Ammon's horn (tissue), 1 donor: ENCODE data around the gene AQP9.
"Not testable (repeated sequence)": the region's sequence is repeated elsewhere in the genome, so short reads cannot be mapped to it uniquely, and the experiment has no call there.

Source experiments
- DNase-seq: peaks from one replicate; pipeline ENCODE4 v3.0.0-alpha.2; 2016; ENCODE audit warnings: low spot score

AQP9 gene, protein sequence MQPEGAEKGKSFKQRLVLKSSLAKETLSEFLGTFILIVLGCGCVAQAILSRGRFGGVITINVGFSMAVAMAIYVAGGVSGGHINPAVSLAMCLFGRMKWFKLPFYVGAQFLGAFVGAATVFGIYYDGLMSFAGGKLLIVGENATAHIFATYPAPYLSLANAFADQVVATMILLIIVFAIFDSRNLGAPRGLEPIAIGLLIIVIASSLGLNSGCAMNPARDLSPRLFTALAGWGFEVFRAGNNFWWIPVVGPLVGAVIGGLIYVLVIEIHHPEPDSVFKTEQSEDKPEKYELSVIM

GRCh38 chr15:58138106-58138505, at the start of gene AQP9:
TSS of gene AQP9 (plus strand) at chr15:58138381. CDS start at chr15:58138566, 185 bp downstream.
- no peak for DNase-seq

DNA sequence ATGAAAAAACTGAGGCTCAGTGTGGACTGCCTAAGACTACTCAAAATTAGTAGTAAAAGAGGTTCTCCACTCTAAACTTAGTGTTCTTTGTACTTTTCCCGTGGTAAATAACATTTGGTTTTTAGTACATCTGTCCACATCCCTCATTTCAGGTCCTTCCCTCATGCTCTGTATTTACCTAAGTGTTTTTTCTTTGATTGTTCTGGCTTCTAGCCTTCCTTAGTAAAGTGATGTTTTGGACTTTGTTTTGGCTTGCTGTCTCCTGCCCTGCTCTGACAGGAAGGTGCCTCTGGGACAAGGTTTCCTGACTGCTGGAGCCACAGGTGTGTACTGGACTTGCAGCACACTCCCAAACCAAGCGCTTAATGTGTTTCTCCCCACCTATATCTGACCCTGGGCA, 42.8 kb upstream of the AQP9 start:
- no peak for DNase-seq

GRCh38 chr15:58096529-58097084, 41.6 kb upstream of the AQP9 start:
- no peak for DNase-seq

DNA sequence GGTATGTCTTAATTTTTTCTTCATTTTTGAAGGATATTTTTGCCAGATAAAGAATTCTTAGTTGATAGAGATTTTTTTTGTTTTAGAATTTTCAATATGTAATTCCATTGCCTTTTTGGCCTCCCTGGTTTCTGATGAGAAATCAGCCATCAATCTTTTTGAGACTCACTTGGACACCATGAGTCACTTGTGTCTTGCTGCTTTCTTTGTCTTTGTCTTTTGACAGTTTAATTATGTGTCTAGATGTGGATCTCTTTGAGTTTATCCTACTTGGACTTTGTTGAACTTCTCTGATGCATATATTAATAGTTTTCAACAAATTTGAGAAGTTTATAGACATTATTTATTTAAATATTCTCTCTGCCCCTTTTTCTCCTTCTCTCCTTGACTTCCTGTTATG, 34.7 kb upstream of the AQP9 start:
- no peak for DNase-seq

- DNase-seq, result no peak
Measured at GRCh38 chr15:58108117-58108516, 30.1 kb upstream of the AQP9 start.

DNA sequence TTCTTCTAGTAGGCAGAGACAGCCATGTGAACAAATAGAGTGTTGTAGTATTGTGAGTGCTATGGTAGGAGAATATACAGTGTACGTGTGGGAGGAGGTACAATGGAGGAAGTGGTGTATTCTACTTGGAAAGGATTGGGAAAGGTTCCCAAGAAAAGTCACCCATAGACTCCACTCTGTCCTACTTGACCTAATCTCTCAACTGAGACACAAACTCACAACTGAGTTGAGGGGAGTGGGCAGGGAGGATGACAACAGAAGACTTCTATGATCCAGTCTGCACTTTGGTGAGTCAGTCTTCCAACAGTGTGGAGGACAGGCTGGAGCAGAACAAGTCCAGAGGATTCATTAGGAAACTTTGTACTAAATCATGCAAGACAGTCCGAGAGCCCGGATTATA, 28.8 kb upstream of the AQP9 start:
- no peak for DNase-seq

DNA sequence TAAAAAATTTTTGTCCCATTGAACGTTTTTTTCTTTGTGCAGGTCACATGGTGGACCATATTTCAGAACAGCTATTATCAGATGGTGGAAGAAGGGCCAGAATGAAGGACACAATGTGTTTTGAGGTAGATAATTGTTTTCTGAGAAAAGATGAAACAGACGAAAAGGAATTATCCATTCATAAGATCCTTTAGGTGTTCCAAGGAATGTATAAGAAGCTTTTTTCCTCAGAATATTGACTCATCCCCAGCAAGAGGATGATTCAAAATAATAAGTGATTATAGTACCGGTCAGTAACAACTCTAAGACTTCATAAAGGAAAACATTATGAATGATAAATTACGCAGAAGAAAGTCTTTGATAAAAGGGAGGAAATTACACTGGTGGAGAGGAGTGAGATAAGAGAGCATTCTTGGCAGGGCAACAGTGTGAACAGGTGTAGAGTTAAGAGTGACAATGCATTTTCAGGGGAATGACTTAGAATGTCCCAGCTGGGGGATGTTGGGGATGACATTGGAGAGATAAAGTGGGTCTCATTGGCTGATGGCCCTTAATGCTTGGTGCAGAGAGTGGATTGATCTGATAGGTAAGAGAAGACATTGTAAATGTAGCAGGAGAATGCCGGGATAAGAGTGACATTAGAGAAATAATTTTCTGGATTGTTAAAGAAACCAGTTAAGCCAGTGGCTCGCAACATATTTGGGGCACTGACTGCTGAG, 27.0 kb upstream of the AQP9 start:
- DNase-seq, result no peak

- no peak for DNase-seq
Measured at GRCh38 chr15:58111718-58112104, 26.5 kb upstream of the AQP9 start.

DNA sequence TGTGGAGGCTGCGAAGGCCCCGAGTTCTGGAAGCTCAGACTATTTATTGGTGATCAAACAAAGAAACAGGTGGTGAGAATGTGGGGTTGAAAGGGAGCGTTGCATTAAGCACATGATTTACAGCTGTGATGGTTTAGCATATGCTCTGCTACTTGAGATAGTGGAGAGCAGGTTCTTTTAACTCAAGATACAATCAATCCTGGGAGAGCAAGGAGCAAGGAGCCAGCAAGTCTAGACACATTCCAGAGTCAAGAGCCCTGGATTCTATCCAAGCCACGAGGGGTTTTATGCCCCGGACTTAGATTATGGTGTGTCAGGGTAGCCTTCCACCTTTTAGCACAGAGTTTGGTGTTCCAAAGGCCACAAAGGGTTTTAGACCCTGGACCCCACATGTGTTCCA, 24.8 kb upstream of the AQP9 start:
- not testable (repeated sequence) for DNase-seq

DNA sequence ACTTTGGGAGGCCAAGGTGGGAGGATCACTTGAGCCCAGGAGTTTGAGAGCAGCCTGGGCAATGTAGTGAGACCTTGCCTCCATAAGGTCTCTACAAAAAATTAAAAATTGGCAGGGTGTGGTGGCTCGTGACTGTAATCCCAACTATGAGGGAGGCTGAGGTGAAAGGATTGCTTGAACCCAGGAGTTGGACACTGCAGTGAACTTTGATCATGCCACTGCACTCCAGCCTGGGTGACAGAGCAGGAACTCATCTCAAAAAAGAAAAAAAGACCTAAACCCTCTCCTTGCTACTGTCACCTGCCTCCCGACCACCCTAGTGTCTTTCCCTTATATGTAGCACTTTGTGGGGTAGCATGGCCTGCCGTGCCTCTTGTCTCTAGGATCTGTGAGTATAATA, 23.8 kb upstream of the AQP9 start:
- no peak for DNase-seq

DNA sequence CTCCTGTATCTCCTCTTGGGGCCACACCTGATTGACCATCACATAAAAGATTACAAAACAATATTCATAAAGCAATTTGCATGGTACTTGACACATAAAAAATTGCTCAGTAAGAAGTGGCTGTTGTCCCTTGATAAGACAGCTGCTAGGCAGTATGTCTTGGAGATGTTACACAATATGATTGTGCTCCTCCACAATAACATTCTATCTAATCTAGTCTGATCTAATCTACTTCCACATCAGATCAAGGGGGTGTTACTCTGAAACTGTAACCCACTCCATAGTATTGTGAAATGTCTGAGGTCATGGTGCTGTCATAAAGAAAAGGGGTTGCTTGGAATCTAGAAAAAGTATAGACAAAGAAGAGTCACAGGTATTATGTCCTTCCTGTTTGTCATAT, 23.4 kb upstream of the AQP9 start:
- no peak for DNase-seq

- no peak for DNase-seq
Measured at GRCh38 chr15:58115692-58116091, 22.5 kb upstream of the AQP9 start.

DNA sequence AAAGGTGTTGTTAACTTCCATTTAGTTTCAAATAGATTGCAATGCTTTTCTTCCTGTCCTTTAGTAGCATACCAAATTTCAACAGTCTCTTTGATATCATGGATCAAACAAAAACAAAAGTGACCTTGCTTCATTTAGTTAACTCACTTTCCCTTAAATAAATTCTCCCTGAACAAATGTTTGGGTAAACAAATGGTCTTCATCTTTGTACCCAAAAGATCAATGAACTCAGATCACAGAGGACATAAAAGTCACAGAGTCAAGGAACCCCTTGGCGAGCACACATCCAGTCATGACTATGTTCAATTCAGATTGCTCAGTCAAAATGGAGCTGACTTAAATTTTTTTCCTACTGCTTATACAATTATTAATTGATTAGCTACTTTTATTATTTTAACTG, 20.6 kb upstream of the AQP9 start:
- no peak for DNase-seq

GRCh38 chr15:58118272-58118671, 19.9 kb upstream of the AQP9 start:
- DNase-seq, result no peak

DNA sequence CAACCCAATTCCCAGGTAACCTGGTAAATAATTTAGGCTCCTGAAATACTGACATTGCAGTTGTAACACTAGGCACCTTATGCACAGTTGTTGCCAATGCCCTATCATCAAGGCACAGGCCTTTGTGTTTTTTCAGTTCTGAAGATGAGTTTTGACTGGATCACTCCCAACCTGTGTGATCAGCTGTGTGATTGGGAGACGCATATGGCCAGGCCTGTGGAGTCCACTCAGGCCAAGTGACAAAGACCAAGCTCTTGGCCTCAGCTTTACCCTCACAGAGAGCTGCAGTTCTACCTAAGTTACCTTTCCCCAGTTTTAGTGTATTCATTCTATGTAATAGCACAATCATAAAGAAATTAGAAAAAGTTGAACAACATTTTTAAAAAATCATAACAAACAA, 19.2 kb upstream of the AQP9 start:
- no peak for DNase-seq

DNA sequence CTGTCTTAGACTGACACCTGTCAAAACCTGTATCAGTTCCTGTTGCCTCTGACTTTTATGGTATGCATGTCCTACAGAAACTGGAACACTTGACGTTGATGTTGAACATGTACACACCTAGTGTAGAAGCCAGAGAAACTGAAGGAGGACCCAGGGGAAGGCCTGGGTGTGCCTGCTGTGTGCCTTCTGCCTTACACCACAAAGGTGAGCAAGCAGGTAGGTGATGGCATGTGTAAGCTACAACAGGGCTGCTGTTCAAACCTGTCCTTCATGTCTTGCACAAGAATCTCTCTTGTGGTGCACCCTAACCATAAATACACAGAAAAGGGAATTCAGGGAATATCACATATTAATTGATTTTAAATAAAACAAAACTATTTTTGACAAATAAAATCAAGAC, 13.6 kb upstream of the AQP9 start:
- no peak for DNase-seq

- DNase-seq, result no peak
Measured at GRCh38 chr15:58125333-58125732, 12.8 kb upstream of the AQP9 start.

DNA sequence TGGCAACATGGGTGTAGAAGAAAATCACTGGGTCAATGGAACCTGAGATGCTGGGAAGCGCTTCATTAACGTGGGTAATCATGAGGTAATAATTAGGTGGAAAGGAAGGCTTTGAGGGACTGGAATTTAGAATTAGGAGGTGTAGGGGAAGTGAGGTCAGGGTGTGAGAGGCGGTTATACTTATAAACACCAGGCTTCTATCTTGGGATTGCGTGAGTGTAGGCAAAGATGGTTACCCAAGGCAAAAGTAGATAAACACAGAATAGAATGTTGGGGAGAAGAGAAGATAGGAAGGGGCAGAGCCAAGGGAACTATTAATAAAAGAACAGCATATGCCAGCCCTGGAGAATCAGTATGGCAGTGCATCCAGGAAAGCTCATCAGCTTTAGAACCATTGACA, 3.3 kb upstream of the AQP9 start:
- no peak for DNase-seq

DNA sequence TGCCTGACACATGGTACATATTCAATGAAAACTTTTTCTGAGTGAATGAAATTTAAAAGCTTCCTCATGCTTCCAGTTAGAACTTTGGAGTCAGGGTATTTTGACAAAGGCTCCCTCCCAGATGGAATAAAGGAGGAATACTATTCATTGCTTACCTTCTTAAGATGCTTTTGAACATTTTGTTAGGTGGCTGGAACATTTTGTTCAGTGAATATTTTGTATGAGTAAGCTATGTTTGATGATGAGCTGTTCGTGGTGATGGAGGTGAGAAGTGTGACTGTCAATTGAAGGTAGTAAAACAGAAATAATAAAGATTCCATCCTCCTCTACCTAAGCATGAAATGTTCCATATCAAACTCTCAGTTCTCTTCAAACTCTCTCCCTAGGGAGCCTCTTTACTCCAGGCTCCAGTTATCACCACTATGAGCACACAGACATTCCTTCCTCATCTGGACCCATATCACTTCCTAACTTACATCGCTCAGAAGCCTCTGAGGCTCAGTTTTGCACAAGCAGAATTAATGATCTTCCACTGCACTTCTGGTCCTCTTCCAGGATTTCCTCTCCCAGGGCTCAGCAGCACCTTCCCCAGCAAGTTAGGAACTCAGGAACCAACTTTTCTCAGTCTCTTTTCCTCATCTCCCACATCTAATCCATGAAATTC, 2.5 kb upstream of the AQP9 start:
- DNase-seq, result no peak

- no peak for DNase-seq
Measured at GRCh38 chr15:58136731-58137130, 1.4 kb upstream of the AQP9 start.

- no peak for DNase-seq
Measured at GRCh38 chr15:58137686-58138085, 495 bp upstream of the AQP9 start.

GRCh38 chr15:58139276-58139988, 1.3 kb downstream of the AQP9 start:
- no peak for DNase-seq
